Left lobe of liver (tissue), 2 donors: ENCODE data around the gene SLC48A1. TPM values are rescaled to one million over a fixed set of nuclear protein-coding genes. Genes with fewer than 3 reads are reported as not detected.

Experiments
- ATAC-seq: fragments of 200-7000 bp; cut with Tn5 transposase; one replicate; pipeline ENCODE4 v1.9.1; 2020; ENCODE audit warnings: mild to moderate bottlenecking, moderate library complexity
- DNase-seq: peaks from one replicate; pipeline ENCODE4 v3.0.0-alpha.2; 2020; ENCODE audit warnings: low spot score
- total RNA-seq: library from RNA; stranded (reverse); gene quantifications from one replicate; pipeline ENCODE4 v1.2.1, GENCODE V29; 2021
- donor health status: DM: no; HTN: no; CAD: no; lungs with moderate emphysema.
- donor health status: DM: no; HTN: yes; CAD: no.

SLC48A1 gene
- total RNA-seq, 1 donor from 2014 or later: 14.1 TPM

DNA sequence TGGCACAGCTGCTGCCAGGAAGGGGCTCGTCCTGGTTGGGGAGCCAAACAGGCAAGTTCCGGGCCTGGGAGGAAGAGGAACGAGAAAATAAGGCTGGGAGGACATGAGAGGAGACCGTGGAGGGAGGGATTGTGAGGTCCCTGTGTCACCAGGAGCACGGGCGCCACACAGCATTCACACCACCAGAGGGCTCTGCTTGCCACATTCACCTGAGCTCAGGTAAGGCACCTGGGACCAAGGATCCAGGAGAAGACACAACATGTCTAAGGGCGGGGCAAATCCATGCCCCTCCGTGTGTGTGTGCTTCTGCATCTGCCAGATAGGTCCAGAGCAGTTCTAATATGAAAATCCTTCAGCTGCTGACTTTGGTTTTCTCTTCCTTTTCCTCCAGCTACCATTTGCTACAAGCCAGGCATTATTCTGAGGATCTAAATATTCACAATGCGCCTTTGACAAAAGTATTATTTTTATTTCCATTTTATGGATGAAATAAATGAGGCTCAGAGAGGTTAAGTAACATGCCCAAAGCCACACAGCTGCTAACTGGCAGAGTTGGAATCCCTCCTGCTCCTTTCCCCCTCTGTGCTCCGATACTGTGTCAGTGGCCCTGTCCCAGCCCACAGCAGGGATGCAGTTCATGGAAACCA lies 28.9 kb upstream of the SLC48A1 start:
- DNase-seq: peak; percentile 64
- peak; percentile 85 for ATAC-seq

DNA sequence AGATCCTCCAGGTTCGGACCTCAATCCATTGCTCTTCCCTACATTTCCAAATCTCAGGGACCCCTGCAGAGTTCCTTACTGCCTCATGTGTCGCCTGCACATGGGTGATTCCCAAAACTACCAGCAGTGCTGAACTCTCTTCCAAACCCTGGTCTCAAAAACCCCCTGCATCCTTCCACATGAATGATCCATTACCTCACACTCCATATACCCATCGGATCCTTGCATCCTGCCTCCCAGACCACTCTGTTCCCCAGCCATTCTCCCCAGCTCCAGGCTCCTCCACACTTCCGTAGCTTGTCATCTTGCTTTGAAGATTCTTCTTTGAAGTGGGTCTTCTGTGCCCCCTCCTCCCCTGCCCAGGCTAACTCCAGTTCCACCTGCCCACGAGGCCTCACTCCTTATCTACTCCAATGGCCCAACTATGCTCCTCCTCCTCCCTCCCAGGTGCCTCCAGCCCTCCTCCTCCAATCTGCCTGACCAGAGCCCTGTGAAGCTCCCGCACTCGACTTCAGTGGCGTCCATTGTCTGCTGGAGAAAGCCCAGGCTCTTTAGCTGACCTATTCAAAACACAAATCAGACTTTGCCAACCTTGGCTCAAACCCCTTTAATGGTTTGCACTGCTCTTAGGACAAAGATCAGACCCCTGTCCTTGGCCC lies 28.1 kb upstream of the SLC48A1 start:
- ATAC-seq (no peak), DNase-seq (no peak)

DNA sequence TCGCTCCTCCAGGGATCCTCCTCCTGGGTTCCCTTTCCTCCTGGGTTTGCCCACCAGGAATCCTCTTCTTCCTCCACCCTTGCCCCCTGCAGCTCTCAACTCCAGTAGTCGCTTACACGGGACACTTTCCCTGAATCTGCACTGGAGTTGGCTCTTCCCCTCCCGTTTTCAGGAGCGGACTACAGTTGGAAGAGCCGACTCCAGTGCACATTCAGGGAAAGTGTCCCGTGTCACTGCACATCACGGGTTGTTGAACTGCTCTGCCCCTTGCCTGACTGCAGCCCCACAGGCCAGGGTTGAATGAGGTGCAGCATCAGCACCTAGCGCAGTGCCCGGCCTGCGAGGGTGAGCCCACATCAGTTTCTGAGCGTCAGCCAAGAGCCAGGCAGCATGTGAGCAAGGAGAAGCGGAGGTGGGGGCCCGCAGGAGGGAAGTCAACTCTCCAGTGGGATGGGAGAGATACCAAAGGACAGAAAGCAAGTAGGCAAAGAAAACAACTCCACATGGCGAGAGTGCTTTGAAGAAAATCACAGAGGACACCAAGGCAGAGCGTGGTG lies 27.5 kb upstream of the SLC48A1 start:
- DNase-seq (no peak), ATAC-seq (no peak)

DNA sequence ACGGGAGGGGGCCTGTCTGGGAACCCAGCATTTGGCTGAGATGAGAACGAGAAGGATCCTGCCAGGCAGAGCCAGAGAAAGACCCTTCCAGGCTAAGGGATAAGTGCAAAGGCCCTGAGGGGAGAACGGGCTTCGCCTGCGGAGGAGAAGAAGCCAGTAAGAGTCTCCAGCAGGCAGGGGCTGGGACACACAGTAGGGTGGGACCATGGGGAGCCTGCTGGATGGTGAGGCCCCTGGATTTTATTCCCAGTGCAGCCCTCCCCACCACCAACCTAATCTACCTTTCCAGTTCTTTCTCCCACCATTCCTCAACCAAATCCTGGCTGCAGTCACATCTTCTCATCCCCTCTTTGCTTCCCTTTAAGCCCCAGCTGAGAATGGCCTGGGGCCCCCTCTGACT lies 27.0 kb upstream of the SLC48A1 start:
- DNase-seq (no peak), ATAC-seq (no peak)

DNA sequence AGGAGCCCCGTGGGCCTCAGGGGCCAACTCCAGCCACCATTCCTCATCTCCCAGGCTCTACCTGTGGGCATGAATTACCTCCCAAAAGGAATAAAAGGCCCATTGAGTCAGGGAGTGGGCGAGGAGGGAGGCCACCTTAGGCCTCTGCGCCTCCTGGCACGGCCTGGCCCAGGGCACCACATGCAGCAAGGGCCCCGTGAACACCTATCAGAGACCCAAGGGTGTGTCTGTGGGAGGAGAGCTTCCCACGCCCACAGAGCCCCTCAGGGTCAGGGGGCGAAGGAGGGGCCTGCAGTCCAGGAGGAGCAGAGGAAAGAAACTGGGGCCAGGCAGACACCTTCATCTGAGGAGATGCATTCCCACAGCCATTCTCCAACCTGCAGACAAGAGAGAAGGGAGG lies 26.5 kb upstream of the SLC48A1 start:
- DNase-seq: no peak
- no peak for ATAC-seq

DNA sequence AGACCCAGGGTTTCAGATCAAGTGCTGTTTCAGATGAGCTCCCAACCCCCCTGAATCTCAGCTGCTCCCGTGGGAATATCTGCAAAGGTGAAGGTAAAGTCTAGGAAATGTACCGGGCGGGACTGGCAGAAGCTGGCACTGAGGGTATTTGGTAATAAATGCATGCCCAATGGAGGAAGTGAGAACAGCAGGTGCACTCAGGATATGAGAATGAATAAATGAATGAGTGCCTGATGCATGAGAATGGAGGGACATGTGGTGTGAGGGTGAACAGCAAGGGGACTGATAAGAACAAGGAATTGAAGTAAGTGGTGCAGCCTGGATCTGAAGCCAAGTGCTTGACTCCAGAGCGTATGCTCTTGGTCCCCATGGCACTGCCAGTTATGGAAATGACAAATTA lies 25.9 kb upstream of the SLC48A1 start:
- no peak for ATAC-seq
- no peak for DNase-seq

DNA sequence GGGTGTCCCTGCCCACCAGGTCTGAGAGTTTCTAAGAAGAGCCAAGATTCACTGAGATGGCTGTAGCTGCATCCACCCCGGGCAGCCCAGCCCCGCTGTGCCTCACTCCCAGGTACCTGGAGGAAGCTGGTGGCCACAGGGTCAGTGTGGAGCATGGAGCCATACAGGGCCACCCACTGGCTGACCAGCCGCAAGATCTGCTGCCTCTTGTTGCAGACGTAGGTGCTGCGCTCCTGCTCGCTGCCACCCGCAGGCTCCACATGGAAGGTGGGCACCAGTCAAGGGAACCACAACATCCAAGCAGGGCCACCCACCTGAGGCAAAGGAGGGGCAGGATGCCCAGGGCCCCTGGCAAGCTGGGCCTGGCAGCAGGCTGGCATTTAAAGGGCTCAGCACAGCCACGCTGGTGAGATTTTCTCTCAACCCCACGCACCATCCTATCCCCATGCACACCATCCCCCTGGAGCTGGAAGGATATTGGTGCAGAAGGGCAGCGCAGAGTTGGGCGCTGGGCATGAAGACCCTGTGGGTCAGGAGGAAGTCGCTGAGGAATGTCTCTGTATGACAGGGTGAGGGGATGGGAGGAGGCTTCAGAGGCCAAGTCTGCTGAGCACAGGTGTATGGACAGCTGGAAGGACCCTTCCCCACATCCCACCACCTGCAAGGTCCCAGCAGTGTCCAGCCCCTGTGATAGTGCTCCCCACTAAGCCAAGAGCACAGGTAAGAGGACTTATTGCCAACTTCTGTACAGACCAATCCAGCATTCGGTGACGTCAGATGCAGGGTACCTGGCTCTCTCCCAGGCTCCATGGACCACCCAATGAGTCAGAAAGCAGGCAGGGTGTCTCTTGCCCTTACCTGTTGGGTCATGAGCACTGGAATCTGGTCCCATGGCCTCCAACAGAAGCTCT lies 25.2 kb upstream of the SLC48A1 start:
- DNase-seq (no peak), ATAC-seq (no peak)

DNA sequence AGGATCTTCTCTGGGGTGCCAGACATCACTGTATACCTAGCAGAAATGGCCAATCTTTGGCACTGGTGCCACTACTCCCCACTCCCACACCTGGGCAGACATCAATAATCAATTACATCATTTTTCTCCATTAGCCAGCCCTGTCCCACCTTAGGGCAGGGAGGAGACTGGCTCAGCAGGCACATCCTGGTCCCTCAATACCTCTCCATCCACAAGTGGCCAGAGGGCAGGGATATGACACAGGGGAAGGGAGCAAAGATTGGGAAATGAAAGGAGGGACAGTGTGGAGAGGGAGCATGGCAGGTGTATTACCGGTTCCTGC lies 24.6 kb upstream of the SLC48A1 start:
- no peak for DNase-seq
- ATAC-seq: no peak

DNA sequence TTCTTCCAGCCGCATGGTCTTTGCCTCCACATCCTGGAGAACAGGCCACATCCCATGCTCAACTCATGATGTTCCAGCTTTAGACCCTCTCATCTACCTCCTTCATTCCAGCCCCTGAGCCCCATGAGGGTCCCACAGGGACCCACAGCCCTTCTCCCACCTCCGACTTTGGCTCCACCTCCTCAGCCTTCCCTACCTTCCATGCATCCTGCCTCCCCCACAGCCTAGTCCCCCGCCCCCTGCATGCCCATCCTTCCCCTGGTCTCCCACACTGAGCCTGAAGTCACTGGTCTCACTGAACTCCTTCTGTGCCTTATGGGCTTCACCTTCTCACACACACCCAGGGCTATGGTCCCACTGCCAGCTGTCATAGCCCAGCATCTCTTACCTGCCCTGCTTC lies 24.1 kb upstream of the SLC48A1 start:
- ATAC-seq (no peak), DNase-seq (no peak)

DNA sequence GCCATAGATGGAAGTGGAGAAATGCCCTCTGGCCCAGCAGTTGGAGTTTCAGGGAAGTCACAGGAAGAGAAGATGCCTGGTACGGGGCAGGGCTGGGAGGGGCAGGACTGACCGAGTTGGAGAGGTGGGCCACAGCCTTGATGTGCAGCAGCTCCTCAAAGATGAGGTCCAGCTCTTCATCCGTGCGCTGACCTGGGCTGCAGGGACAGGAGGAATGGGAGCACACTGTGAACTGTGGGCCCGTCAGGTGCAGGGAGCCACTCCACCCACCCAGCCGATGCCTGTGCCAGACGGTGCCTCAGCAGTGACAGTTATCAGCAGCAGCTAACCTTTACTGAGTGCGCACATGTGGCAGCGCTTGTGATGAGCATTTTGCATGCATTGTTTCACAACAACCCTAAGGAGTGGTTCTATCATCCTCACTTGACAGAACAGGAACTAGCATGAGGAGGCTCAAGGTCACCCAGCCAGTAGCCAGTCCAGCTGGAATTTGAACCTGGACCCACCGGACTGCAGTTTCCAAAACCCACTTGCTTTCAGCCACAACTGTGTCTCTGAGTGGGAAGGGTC lies 22.7 kb upstream of the SLC48A1 start:
- DNase-seq (no peak), ATAC-seq (no peak)

DNA sequence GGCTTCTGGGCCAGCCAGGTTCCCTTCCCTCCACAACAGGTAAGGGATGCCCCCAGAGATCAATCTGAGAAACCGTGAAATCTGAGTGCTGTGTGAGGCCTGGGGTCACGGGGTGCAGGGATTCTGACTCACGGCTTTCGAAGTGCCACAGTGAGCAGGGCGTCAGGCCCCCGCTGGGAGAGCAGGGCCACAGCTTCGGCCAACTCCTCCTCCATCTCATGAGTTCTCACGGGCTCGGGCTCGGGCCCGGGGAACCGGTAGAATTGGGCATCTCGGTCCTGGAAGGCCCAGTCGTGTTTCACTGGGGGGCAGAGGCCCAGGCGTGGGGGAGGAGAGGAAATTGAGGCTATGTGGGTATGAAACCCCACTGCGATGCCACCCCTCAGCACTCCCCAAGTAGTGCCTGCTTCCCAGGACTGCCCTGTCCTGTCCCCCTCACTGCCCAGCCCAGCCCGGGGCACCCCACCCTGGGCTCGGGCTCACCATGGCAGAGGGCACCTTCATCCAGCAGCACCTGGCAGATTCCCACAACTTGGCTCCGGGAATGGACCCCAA lies 22.0 kb upstream of the SLC48A1 start:
- no peak for ATAC-seq
- DNase-seq: no peak

DNA sequence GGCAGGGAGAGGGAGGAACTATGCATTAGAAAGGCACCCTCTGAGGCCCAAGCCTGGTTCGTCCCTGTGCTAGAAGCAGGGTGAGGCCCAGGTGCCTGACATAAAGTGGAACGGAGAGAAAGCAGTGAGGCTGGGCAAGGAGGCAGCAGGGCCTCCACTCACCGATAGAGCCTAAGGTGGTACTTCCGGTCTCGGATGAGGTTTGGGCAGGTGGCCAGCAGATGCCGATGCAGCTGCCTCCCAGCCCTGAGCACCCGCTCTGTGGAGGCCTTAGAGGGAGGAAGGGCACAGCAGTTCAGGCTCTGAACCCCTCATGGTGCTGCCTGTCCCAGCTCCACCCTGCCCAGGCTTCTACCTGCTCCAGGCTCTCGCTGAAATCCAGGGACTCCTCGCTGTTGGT lies 21.5 kb upstream of the SLC48A1 start:
- ATAC-seq (no peak), DNase-seq (no peak)

DNA sequence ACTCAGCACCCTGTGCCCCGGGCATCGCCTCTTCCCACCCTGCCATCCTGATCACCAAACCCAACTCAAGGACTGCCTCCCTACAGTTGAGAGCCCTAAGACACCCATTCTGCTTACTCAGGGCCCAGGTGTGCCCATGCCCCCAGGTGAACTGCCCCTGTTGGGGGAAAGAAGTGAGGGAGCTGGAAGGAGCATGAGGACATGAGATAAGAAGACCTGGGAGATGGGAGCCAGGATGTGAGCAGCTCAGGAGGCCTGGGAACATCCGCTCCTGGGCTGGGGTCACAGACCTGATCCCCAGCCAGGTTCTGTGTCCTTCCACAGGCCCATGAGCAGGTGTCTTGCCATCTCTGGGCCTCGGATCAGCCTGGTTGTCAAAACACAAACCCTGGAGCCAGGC lies 20.9 kb upstream of the SLC48A1 start:
- ATAC-seq: no peak

DNA sequence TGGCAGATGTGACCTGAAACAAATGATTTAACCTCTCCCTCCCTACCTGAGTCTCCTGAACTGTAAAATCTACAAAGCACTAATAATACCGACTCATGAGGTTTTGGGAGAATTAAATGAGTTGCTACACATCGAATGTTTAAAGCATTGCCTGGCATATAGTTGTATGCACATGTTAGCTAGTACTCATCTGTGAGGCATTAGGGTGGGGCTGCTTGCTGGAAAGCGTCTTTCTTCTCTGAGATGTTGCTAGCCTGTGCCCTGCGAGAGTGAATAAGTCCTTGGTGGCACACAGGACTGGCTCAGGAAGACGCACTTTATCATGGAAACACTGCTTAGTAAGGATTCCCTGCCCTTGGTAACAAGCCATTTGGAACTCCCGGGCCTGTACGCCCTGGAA lies 20.5 kb upstream of the SLC48A1 start:
- ATAC-seq (no peak), DNase-seq (no peak)

More for the DNA sequence above, 20.9 kb upstream of the SLC48A1 start:
- DNase-seq: no peak

DNA sequence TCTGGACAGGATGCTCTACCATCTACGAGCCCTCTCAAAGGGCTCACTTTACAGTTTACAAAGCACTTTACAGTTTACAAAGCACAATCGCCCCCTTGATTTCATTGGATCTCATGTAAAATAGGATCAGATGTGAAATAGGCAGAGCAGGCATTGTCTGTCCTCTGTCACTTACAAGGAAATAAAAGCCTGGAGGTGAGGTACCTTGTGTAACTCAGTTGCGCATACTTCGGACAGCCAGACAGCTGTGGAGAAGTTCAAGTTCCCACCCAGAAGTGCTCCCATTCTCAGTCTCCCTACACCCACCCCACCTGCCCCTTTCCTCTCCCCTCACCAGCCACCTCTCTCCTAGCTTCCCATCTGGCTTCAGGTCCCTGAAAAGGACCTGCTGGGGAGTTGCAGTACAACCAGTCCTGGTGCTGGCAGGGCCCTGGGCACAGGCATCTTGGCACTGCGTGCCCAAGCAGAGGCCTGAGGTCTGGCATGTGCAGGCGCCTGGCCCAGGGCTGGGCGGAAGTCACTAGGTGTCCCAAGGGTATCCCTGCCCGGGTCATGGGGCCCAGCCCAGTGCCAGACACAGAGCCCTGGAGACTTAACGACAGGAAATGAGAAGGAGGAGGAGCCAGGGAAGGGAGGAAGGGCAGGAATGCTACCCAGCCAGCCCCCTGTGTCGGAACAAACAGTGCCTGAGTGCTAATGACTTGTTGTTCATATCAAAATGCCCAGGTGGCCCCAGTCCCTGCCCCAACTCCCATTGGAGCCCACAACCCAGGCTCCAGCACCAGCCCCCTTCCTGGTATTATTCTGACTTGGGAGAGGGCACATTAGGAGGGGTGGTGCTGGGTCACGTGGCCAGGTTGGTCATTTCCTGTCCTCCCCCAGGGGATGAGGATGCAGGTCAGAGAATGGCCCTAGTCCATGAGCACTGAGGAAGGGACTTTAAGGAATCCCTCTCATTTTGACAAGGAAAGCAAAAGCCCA lies 19.7 kb upstream of the SLC48A1 start:
- DNase-seq (no peak), ATAC-seq (peak; percentile 46)

DNA sequence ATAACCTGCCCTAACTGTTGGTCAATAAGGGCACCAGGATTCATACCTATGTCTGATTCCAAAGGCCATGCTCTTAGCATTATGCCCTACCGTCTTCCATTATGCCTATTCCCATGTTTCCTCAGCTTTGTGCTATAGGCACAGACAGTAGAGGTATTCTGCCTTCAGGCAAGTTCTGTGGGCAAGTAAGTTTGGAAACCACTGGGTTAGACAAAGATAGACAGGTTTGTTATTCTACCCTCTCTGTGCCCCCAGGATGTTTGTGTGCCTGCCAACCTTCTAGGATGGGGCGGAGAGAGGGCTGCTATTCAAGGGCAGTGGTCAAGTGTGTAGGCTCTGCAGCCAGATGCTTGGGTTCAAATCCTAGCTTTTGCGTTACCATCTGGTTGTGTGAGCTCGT lies 18.9 kb upstream of the SLC48A1 start:
- no peak for DNase-seq
- no peak for ATAC-seq

DNA sequence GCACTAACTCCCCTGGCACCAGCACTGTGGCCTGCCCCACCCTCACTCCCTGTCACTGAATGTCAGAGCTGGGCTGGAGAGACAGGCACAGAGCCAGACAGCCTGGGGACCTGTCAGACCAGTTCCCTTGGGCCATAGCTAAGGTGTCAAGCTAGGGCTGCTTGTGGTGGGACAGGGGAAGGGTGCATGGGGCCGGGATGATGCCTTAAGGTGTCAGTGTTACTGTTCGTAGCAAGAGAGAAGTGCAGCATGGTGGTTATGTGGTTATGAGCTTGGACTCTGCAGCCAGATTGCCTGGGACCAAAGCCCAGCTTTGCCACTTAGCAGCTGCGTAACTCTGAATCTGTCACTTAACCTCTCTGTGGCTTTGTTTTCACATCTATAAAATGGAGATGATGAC lies 18.2 kb upstream of the SLC48A1 start:
- ATAC-seq (no peak), DNase-seq (no peak)

DNA sequence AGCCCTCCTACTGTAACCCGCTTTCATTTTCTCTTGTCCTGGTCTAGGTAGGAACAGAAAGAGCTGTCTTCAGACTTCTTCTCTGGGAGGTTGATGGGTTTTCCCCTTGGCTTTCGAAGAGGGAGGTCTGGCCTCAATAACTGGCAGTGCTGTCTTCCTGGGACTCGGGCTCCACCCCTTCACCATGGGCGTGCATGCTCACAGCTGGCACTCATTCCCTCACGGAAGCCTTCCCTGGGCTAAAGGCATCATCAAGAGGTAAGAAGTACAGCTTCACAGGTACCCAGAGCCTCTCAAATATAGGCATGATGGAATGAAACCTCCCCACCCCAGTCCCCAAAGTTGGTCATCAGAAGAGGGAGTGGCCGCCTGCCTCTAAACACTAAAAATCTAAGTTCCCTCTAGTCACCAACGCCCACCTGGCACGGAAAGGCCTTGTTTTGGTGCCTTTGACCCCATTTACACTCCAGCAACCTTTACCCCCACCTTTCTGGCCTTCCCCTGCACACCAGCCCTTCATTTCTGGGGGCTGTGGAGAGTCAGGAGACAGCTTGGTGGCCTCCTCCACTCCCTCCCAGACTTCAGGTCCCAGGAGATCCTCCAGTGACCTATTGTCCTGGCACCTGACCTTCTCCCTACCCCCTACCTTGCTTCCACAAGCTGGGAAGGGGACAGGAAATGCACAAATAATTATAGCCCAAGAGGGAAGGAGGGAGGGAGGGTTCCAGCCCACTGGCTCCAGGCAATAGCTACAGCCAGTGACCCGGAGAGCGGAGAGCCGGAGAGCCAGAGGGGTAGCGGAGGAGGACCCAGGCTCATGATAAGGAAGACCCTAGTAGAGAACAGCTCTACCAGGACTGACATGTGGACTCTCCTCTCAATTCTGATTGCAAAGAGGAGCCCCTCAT lies 17.1 kb upstream of the SLC48A1 start:
- ATAC-seq: no peak
- DNase-seq: no peak

DNA sequence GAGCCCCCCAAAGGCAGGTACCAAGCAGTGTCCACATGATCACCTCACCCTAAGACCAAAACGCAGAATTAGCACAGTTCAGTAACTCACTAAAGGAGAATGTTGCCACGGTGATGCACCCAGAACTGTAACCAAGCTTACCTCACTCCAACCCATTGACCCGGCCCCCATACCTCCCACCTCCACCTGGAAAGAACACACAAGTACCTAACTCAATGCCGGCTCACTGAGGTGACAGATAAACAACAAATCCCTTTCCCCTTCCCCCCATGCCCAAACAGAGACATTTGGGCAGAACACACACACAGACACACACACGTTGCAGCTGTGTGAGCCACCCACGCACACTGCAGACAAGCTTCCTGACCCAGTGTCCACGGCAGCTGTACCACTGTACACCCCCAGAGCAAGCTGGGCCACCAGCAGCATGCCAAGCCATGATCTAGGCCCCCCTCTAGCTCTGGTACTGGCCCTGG lies 15.6 kb upstream of the SLC48A1 start:
- ATAC-seq: no peak
- no peak for DNase-seq
